Measurements from ENCODE around the gene ADAP2.
A peak's percentile ranks its signal among the peaks of the same experiment; 100 is the strongest.

Gene ADAP2

DNA sequence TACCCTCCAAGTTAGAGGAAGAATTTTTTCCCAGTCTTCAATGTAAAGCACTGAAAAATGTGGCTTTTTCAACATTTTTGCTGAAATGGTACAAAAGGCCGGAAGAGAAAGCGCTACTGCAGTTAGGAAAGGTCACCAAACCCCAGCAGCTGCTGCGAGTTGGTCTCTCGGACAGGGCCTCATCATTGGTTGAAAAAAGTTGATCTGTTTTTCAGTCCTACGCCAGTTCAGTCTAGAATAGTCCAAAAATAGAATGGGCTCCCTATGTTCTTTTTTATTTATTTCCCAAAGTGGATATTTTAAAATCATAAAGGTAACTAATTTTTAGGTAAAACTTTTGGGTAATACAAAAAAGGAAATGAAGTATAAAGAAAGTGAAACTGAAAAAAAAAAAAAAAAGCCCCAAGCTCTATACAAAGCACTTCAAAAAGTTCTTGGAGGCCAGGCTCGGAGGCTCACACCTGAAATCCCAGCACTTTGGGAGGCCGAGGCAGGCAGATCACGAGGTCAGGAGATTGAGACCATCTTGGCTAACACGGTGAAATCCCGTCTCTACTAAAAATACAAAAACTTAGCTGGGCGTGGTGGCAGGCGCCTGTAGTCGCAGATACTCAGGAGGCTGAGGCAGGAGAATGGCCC, 17.4 kb downstream of the ADAP2 start:
- no peak overlapping the region for H3K27ac Mint-ChIP-seq (ENCODE audit: low read depth)
- H3K4me1 Mint-ChIP-seq = no peaks in the 10 kb centered on the region
- no peak overlapping the region for H3K4me3 Mint-ChIP-seq
- DNase-seq (ENCODE audit: low spot score in 2 of 2) (no peak), ATAC-seq (replicated peaks; ENCODE audit: extremely low read depth, poor library complexity, severe bottlenecking) (no peak)
- no peaks in the 10 kb centered on the region for H3K27me3 Mint-ChIP-seq
- H3K9me3 Mint-ChIP-seq = no peaks in the 10 kb centered on the region
- H3K36me3 Mint-ChIP-seq (ENCODE audit: insufficient read depth) = no peaks in the 10 kb centered on the region

DNA sequence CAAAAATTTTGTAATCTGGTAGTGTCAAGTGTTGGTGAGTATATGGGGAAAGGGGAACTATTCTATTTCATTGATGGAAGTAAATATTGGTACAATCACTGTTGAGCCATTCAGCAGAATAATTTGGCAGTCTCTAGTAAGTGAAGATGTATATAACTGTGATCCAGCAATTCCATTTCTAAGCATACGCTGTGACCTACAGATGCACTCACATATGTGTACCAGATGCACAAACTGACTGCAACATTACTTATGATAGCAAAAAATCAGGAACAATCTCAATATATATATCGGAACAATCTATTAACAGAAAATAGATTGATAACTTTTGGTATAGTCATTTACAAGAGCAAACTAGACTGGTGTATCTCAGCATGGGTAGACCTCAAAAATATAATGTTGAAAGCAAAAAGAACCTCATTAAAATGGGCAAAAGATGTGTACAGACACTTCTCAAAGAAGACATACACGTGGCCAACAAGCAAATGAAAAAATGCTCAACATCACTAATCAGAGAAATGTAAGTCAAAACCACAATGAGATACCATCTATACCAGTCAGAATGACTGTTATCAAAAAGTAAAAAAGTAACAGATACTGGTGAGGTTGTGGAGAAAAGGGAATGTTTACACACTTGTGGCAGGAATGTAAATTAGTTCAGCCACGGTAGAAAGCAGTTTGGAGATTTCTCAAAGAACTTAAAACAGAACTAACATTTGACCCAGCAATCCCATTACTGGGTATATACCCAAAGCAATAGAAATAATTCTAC, 20.7 kb downstream of the ADAP2 start:
- Mint-ChIP-seq H3K4me3 (no peak overlapping the region), H3K36me3 (ENCODE audit: insufficient read depth) (no peaks in the 10 kb centered on the region), H3K4me1 (no peaks in the 10 kb centered on the region), H3K27ac (ENCODE audit: low read depth) (no peak overlapping the region), H3K27me3 (no peaks in the 10 kb centered on the region), H3K9me3 (no peaks in the 10 kb centered on the region)
- no peak for ATAC-seq (replicated peaks; ENCODE audit: extremely low read depth, poor library complexity, severe bottlenecking)
- no peak for DNase-seq (ENCODE audit: low spot score in 2 of 2)

DNA sequence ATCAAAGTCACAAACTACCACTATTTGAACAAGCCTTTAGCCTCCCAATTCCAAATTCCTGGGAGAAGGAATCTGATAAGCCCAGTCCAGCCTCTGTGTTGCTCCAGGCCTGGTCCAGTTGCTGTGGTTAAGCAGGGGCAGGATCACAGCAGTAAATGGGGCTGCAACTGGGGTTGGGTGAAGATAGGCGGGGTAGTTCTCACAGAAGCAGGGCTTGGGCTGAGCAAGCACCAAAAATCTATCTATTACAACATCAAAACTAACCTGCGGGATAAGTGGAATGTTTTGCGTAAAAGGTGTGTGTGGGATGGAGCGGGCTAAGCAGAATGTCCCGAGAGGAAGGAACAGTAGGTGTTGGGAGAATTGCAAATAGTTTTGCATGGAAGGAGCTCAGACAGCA, 26.1 kb downstream of the ADAP2 start:
- Mint-ChIP-seq H3K36me3 (ENCODE audit: insufficient read depth) (no peaks in the 10 kb centered on the region), H3K4me1 (no peaks in the 10 kb centered on the region), H3K27ac (ENCODE audit: low read depth) (no peak overlapping the region), H3K9me3 (no peaks in the 10 kb centered on the region), H3K4me3 (no peak overlapping the region), H3K27me3 (no peaks in the 10 kb centered on the region)
- DNase-seq (ENCODE audit: low spot score in 2 of 2) = no peak
- ATAC-seq (replicated peaks; ENCODE audit: extremely low read depth, poor library complexity, severe bottlenecking) = no peak

DNA sequence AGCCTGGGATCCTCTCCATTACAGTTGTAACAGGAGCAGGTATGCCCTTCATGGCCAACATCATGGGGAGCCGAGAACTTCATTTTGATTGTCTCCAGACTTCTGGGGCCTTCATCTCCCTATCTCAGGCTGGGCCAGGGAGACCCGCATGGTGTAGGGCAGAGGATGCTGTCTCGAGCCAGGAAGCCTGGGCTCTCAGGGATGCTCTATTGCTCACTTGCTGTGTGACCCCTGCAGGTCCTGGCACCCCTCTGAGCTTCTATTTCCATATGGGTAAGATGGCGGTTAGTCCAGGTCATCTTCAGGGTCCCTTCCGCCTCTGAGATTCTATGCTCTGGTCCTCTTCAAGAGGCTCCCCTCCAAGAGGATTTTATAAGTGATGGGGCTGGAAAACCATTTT, 28.4 kb downstream of the ADAP2 start:
- no peaks in the 10 kb centered on the region for H3K9me3 Mint-ChIP-seq
- no peak for DNase-seq (ENCODE audit: low spot score in 2 of 2)
- ATAC-seq (replicated peaks; ENCODE audit: extremely low read depth, poor library complexity, severe bottlenecking) = no peak

DNA sequence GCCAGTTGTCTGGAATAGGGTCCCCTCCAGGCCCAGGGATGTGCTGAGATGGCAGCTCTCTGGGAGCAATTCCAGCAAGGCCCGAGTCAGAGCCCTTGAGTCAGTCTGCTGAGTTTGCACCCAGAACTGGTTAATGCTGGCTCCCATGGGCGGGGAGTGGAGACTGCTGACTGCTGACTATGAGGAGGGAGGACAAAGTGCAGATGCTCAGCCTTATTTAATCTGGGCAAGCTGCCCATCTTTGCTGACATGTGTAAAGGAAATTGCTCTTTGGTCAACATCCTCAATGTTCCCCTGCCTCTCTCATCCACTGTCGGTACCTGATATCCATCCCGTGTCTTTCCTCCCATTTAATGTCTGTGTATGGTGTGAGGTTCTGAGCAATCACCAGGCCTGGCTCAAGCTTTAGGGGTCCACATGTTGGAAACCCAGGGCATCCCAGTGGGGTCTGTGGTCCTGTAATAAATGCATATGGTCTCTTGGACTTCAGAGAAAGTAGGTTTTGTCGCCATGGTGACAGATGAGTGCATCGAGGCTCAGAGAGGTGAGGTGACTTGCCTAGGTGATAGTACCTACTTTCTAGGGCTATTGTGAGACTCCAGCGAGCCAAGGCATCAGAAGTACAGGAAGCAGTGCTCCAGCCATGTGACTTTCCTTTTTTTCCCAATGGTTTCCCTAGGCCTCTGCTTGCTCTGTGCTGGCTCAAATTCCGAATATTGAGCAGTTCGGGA, 29.1 kb downstream of the ADAP2 start:
- Mint-ChIP-seq H3K4me1 (no peaks in the 10 kb centered on the region), H3K9me3 (no peaks in the 10 kb centered on the region), H3K4me3 (no peak overlapping the region), H3K36me3 (ENCODE audit: insufficient read depth) (no peaks in the 10 kb centered on the region), H3K27ac (ENCODE audit: low read depth) (no peak overlapping the region), H3K27me3 (no peaks in the 10 kb centered on the region)
- DNase-seq (ENCODE audit: low spot score in 2 of 2) = no peak
- ATAC-seq (replicated peaks; ENCODE audit: extremely low read depth, poor library complexity, severe bottlenecking) = no peak

More for the DNA sequence above, 28.4 kb downstream of the ADAP2 start:
- Mint-ChIP-seq H3K4me1 (no peaks in the 10 kb centered on the region), H3K27ac (ENCODE audit: low read depth) (no peak overlapping the region), H3K36me3 (ENCODE audit: insufficient read depth) (no peaks in the 10 kb centered on the region), H3K4me3 (no peak overlapping the region), H3K27me3 (no peaks in the 10 kb centered on the region)

DNA sequence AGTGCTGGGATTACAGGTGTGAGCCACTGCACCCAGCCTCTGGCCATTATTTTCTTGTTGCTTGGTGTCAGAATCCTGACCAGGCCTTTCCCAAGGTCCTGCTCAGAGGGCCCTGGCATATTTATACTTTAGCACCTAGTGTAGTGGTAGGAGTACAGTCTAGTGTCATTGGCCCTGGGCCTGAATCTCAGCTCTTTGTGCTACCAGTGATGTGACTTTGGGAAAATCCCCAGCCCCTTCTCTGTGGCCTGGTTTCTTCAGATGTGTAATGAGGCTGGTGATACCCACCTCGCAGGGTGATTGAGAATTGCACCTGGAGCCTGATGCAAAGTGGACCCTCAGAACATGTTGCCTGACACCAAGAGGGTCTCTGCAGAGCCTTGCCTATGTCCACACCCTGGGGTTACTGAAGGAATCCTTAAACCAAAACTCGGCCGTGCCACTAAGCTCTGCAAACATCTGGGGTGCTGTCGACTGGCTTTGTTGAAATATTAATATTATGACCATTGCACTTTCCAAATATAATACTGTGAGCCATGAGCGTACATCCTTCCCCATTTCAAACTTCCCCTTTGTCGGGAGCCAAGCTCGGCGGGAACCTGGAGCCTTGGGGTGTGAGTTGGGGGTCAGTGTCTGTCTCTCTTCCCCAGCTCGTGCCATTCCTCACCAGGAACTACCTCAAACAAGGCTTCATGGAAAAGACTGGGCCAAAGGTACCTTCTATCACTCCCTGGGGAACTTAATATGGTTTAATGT, 31.1 kb downstream of the ADAP2 start:
- H3K4me3 Mint-ChIP-seq = no peak overlapping the region
- no peaks in the 10 kb centered on the region for H3K36me3 Mint-ChIP-seq (ENCODE audit: insufficient read depth)

DNA sequence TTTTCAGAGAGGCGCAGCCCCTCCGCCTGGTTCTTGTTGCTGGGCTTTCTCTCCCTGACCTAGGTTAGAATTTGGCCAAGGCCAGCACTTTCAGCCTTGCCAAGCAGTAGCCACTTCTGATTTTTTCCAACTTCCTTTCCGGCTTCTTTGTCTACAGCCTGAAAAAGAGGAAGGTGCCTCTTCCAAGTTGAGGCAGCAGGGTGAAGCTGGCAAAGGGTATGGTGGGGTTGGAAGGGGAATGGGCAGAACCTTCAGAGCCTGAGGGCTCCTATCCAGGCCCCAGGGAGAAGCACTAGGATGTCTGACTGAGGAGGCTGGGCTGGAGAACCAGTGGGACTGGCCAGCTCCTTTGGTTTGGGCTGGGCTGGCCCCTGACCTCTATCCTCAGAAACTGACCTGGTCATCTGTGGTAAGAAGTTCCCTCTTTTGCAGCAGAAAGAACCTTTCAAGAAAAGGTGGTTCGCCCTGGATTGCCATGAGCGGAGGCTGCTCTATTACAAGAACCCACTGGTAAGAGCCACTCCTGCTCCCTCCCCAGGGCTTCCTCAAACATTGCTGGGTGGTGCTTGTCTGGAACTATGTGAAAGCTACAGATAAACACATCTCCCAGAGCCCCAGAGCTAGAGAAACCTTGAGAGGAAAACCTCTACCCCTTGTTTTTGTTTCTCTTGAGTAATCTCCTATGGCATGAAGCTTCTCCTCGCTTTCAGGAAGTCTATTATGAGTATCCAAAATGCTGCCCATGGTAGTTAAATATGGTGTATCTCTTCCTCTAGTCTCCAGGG, 32.5 kb downstream of the ADAP2 start:
- H3K27ac Mint-ChIP-seq (ENCODE audit: low read depth) = no peak overlapping the region
- no peaks in the 10 kb centered on the region for H3K4me1 Mint-ChIP-seq
- H3K36me3 Mint-ChIP-seq (ENCODE audit: insufficient read depth) = no peaks in the 10 kb centered on the region
- DNase-seq (ENCODE audit: low spot score in 2 of 2) (no peak), ATAC-seq (replicated peaks; ENCODE audit: extremely low read depth, poor library complexity, severe bottlenecking) (no peak)
- H3K27me3 Mint-ChIP-seq = no peaks in the 10 kb centered on the region
- H3K4me3 Mint-ChIP-seq = no peak overlapping the region
- no peaks in the 10 kb centered on the region for H3K9me3 Mint-ChIP-seq

More for the DNA sequence above, 31.1 kb downstream of the ADAP2 start:
- no peak for DNase-seq (ENCODE audit: low spot score in 2 of 2)
- Mint-ChIP-seq H3K4me1 (no peaks in the 10 kb centered on the region), H3K27ac (ENCODE audit: low read depth) (no peak overlapping the region), H3K27me3 (no peaks in the 10 kb centered on the region), H3K9me3 (no peaks in the 10 kb centered on the region)
- ATAC-seq (replicated peaks; ENCODE audit: extremely low read depth, poor library complexity, severe bottlenecking) = no peak

DNA sequence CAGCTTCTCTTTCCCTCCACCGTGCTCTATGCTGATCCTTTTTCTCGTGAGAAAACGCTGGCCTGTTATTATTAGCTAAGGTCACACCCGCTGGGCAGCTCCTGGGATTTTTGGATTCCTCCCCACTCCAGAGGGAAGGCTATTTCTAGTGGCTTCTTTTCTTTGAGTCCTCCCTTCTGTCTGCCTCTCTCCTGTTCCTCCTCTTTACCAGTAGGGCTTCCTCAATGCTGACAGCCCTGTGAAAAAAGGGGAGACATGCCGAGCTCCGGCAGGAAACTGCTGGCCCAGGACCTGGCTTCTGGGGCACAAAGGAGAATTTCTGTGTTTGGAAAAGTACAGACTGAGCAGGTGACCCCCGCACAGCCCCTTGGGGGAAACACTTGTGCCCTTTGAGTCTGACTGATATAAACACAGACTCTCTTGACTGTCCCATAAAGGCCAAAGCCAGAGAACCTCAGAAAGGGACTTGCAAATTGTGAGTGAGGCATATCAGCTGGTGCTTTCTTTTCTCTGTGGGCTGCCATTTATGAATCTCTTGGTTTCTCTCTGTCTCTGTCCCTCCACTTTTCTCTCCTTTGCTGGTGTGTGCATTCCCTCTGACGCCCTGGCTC, 35.1 kb downstream of the ADAP2 start:
- Mint-ChIP-seq H3K4me3 (no peak overlapping the region), H3K27me3 (no peaks in the 10 kb centered on the region), H3K27ac (ENCODE audit: low read depth) (no peak overlapping the region), H3K4me1 (no peaks in the 10 kb centered on the region), H3K9me3 (no peaks in the 10 kb centered on the region), H3K36me3 (ENCODE audit: insufficient read depth) (no peaks in the 10 kb centered on the region)
- DNase-seq (ENCODE audit: low spot score in 2 of 2) (no peak), ATAC-seq (replicated peaks; ENCODE audit: extremely low read depth, poor library complexity, severe bottlenecking) (no peak)

DNA sequence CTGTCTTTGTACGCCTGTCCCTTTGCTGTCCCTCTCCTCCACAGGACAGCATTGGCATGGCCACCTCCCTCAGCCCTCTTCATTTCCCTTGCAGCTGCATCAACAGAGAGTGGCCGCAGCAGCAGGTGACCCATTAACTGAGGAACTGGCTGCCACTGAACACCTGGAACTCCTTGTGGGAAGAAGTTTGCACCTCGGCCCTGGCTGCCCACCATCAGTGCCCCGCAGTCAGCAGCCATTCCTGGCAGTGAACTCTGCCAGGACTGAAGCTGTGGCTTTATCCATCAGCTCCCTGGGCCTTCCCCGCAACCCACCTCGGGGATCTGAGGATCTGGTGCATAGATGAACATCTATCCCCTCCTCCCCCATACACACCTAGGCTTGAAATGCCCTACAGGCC, 36.0 kb downstream of the ADAP2 start:
- no peak overlapping the region for H3K27ac Mint-ChIP-seq (ENCODE audit: low read depth)
- no peaks in the 10 kb centered on the region for H3K27me3 Mint-ChIP-seq
- ATAC-seq (replicated peaks; ENCODE audit: extremely low read depth, poor library complexity, severe bottlenecking) (no peak), DNase-seq (ENCODE audit: low spot score in 2 of 2) (no peak)
- H3K36me3 Mint-ChIP-seq (ENCODE audit: insufficient read depth) = no peaks in the 10 kb centered on the region
- H3K9me3 Mint-ChIP-seq = no peaks in the 10 kb centered on the region
- H3K4me3 Mint-ChIP-seq = no peak overlapping the region
- H3K4me1 Mint-ChIP-seq = no peaks in the 10 kb centered on the region

DNA sequence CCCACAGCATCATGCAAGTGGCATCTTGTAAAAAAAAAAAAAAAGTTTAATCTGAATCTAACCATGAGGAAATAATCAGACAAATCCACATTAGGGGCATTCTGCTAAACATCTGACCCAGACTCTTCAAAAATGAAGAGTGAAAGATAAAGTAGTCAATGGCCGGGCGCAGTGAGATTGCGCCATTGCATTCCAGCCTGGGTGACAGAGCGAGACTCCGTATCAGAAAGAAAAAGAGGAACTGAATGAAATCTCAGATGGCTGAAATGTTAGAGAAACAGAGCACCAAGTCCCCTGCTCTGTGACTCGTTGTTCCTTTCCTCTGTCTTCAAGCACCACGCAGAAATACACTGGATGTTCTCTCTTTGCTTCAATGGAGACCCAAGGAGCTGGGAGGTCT, 36.4 kb downstream of the ADAP2 start:
- Mint-ChIP-seq H3K36me3 (ENCODE audit: insufficient read depth) (no peaks in the 10 kb centered on the region), H3K27ac (ENCODE audit: low read depth) (no peak overlapping the region), H3K4me3 (no peak overlapping the region), H3K27me3 (no peaks in the 10 kb centered on the region), H3K4me1 (no peaks in the 10 kb centered on the region), H3K9me3 (no peaks in the 10 kb centered on the region)
- no peak for DNase-seq (ENCODE audit: low spot score in 2 of 2)
- ATAC-seq (replicated peaks; ENCODE audit: extremely low read depth, poor library complexity, severe bottlenecking) = no peak

DNA sequence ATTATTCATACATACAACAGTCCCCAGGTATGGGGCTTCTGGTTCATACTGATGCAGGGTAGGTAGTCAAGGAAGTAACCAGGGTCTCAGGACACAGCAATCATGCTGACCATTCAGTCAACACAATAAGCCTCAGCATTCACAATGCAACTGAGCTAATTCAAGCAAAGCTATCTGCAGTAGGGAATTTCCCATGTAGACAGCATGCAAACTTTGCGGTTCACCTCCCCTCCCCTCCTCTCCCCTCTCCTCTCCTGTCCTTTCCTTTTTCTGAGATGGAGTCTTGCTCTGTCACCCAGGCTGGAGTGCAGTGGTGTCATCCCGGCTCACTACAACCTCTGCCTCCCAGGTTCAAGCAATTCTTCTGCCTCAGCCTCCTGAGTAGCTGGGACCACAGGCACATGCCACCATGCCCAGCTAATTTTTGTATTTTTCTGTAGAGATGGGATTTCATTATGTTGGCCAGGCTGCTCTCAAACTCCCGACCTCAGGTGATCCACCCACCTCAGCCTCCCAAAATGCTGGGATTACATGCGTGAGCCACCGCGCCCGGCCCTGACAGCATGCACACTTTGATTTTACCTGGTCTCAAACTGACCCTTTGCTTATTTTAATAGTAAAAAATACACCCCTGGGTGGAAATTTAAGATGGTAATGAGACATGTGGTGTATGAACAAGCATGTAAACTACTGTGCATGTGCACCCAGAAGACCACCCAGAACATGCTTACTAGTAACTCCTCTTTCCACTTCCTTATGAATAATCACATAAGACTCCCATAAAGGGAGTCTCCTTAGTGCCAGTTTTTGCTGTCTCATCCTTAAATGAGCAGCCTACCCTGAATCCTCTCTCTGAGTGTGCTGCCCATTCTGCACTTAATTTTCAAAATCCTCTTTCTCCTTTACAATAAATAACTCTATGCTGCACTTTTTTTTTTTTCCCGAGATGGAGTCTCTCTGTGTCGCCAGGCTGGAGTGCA, 39.8 kb downstream of the ADAP2 start:
- peak; percentile 32 for ATAC-seq (replicated peaks; ENCODE audit: extremely low read depth, poor library complexity, severe bottlenecking)
- no peaks in the 10 kb centered on the region for H3K27me3 Mint-ChIP-seq

More for the DNA sequence above, 39.8 kb downstream of the ADAP2 start:
- no peak for DNase-seq (ENCODE audit: low spot score in 2 of 2)
- H3K27ac Mint-ChIP-seq (ENCODE audit: low read depth) = no peak overlapping the region
- H3K36me3 Mint-ChIP-seq (ENCODE audit: insufficient read depth) = no peaks in the 10 kb centered on the region
- H3K4me3 Mint-ChIP-seq = no peak overlapping the region
- H3K4me1 Mint-ChIP-seq = no peaks in the 10 kb centered on the region
- H3K9me3 Mint-ChIP-seq = no peaks in the 10 kb centered on the region

Data from central memory CD8-positive, alpha-beta T cell (primary cell).